ENCODE results near the gene MEX3A.
"Not testable (repeated sequence)": the region's sequence is repeated elsewhere in the genome, so short reads cannot be mapped to it uniquely, and the experiment has no call there.

MEX3A gene

DNA sequence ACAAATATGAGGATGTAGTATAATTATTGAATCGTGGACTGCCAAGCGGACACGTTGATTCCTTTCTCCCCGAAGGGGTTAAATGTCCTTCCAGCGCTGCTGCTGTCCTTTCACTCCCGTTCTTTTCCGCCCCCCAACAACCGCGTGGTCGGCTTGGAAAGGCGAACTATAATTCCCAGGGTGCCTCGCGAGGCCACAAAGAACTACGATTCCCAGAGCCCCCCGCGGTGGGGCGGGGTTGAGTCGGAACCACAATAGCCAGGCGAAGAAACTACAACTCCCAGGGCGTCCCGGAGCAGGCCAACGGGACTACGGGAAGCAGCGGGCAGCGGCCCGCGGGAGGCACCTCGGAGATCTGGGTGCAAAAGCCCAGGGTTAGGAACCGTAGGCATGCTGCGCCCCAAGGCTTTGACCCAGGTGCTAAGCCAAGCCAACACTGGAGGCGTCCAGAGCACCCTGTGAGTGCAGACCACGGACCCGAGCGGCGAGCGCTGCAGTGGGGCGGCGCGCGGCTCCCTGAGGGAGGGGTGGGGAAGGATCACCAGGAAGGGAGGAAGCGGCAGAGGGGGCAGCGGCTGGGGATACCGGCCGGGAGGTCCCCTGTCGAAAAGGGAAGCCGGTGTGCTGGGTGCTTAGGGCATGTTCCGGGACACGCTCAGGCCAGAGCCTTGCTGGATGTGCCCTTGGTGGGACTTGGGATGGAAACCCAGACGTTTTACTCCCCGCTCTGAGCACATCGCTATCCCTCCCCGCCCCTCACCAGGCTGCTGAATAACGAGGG is 27.6 kb downstream of the MEX3A start, which contains the start of gene LAMTOR2:
Gene LAMTOR2 (plus strand): TSS at position 283 of the 781 bp plus-strand sequence. CDS start 108 bp downstream, at position 391.
- DNase-seq (ENCODE audit: low read depth) = peak; percentile 96

- peak; percentile 75 for DNase-seq (ENCODE audit: low read depth)
These were observed 28.3 kb downstream of the MEX3A start, which contains the start of gene UBQLN4 for GRCh38 chr1:156053768-156054499. Gene UBQLN4, minus strand, starts transcription at chr1:156053798. Its CDS starts 97 bp downstream, at chr1:156053701.

DNA sequence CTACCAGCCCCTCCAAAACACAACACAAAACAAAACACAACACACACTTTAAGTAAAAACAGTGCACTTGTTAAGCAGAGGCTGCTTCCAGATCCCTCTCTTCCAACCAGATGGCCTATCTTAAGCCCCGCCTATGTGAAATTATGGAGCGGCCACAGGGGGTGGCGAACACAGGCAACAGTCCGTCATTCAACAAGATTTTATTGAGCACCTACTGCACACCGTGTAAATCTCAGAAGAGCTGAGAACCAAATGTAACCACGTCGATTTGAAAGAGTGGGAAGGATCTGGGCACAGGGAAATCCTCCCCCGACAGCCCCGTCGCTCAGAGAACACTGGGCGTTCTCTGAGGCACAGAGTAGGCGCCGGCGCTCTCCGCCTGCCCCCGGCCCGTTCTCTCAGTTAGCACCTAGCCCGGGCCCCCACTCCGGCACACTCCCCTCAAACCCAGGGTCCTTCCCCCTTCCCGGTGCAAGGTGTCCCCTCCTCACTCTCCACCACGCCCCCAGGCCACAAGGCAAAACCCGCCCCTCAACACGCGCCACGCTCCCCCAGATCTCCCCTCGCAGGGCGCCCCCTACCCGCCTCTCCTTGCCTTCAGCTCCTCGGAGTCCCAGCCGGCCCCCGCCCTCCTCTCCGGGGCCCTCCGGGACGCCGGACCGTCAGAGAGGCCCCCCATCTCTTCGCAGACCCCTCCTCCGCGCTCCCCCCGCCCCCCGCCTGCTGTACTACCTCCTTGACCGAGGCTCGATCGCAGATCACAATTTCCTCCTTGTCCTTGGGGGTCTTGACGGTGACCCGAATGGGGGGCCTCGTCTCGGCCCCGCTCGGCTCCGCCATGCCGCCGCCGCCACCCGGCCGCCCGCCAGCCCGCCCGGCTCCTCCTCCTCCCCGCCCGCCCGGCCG is 29.1 kb downstream of the MEX3A start:
- DNase-seq (ENCODE audit: low read depth) = peak; percentile 56

- no peak for DNase-seq (ENCODE audit: low read depth)
These were observed 31.1 kb downstream of the MEX3A start for GRCh38 chr1:156051011-156051725.

- no peak for DNase-seq (ENCODE audit: low read depth)
These were observed 31.9 kb downstream of the MEX3A start for GRCh38 chr1:156050376-156050775.

GRCh38 chr1:156048663-156049258 is 33.5 kb downstream of the MEX3A start:
- DNase-seq (ENCODE audit: low read depth) = no peak

- no peak for DNase-seq (ENCODE audit: low read depth)
These were observed 37.2 kb downstream of the MEX3A start for GRCh38 chr1:156045076-156045475.

- DNase-seq (ENCODE audit: low read depth) = no peak
These were observed 39.4 kb downstream of the MEX3A start for GRCh38 chr1:156042828-156043227.

DNA sequence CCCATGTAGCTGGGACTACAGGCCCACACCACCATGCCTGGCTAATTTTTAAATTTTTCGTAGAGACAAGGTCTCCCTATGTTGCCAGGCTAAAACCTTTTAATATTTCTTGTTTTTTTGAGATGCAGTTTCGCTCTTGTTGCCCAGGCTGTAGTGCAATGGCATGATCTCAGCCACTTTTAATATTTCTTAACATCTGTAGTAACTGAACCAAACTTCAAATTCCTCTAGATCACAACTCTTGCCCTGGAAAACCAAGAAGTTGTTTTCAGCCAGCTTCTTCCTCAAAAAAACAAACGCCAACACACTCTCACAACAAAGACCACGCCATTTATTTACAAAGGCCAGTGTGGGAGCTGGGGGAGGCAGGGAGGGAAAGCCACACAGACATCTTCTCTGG is 47.3 kb downstream of the MEX3A start:
- DNase-seq (ENCODE audit: low read depth) = not testable (repeated sequence)

DNA sequence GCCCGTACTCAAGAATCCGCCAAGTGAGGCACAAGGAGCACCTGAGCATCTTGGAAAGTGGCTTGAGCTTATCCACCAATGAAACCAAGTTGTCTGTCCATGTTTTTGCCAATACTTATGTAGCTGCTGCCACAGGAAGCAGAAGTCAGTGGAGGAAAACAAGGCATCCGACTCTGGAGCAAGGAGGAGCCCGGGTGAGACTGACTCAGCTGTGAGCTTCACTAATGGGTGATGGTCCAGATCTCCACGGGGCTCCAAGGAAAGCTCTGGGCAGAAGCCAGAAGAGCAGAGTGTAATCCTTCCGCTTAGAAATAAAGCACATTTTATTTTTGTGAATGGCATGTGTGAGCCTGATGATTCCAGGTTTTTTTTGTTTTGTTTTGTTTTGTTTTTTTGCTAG is 49.3 kb downstream of the MEX3A start:
- DNase-seq (ENCODE audit: low read depth) = no peak

- no peak for DNase-seq (ENCODE audit: low read depth)
These were observed 55.7 kb downstream of the MEX3A start for GRCh38 chr1:156026588-156026987.

DNA sequence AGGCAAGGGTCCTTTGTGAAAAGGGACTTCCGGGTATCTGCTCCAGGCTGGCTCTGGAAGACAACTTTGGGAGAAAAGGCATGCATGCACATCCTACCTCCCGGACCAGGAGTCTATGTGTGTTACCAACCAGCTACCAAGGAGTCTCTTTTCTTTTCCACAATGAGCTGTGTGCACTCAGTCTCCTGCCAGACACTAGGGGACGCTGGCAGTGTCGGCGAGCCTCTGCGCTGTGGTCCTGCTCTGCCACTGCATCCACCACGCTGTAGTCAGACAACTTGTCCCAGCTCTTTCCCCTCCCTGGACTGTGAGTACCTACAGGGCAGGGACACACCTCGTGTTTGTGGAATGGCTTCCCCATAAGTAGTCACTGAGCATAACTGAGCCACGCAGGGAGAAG is 56.4 kb downstream of the MEX3A start:
- peak; percentile 15 for DNase-seq (ENCODE audit: low read depth)

DNA sequence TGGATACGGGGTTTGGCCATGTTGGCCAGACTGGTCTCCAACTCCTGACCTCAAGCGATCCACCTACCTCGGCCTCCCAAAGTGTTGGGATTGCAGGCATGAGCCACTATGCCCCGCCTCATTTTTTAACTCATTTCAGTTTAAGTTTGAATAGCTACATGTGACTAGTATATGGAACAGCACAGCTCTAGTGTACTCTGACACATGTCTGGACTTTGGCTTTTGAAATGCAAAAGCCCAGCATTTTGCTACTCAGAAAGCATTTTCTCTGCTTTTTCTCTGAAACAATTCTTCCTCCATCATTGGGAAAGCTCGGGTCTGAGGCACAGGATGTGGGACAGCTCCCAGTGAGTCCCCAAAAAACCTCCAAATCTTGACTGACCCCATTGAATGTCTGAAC is 57.5 kb downstream of the MEX3A start:
- DNase-seq (ENCODE audit: low read depth) = no peak
